GM10266 (cell line): Measurements from ENCODE around the gene MFSD2A.
"Not testable (repeated sequence)": the region's sequence is repeated elsewhere in the genome, so short reads cannot be mapped to it uniquely, and the experiment has no call there.

ENCODE experiments used
- DNase-seq: peaks from one replicate; pipeline ENCODE4 v3.0.0; 2012; ENCODE audit errors: extremely low spot score
- TF ChIP-seq, protein P1 (sequence below): IDR thresholded peaks from 2 replicates; pipeline ENCODE4 v1.5.1; 2012; ENCODE audit warnings: mild to moderate bottlenecking, low read depth; ENCODE audit not compliant: control insufficient read depth, insufficient read depth; ENCODE audit errors: missing control alignments

MFSD2A gene

DNA sequence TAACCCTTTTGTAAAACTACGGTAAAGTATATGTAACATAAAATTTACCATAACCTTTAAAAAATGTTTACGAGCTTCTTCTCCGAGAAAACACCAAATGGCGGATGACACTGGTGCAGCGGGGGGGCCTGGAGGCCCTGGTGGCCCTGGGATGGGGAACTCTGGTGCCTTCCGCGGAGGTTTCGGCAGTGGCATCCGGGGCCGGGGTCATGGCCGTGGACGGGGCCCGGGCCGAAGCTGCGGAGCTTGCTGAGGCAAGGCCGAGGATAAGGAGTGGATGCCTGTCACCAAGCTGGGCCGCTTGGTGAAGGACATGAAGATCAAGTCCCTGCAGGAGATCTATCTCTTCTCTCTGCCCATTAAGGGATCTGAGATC lies 7.5 kb downstream of the MFSD2A start:
- TF ChIP-seq, protein P1, sequence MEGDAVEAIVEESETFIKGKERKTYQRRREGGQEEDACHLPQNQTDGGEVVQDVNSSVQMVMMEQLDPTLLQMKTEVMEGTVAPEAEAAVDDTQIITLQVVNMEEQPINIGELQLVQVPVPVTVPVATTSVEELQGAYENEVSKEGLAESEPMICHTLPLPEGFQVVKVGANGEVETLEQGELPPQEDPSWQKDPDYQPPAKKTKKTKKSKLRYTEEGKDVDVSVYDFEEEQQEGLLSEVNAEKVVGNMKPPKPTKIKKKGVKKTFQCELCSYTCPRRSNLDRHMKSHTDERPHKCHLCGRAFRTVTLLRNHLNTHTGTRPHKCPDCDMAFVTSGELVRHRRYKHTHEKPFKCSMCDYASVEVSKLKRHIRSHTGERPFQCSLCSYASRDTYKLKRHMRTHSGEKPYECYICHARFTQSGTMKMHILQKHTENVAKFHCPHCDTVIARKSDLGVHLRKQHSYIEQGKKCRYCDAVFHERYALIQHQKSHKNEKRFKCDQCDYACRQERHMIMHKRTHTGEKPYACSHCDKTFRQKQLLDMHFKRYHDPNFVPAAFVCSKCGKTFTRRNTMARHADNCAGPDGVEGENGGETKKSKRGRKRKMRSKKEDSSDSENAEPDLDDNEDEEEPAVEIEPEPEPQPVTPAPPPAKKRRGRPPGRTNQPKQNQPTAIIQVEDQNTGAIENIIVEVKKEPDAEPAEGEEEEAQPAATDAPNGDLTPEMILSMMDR, result no peak
- DNase-seq, result no peak

DNA sequence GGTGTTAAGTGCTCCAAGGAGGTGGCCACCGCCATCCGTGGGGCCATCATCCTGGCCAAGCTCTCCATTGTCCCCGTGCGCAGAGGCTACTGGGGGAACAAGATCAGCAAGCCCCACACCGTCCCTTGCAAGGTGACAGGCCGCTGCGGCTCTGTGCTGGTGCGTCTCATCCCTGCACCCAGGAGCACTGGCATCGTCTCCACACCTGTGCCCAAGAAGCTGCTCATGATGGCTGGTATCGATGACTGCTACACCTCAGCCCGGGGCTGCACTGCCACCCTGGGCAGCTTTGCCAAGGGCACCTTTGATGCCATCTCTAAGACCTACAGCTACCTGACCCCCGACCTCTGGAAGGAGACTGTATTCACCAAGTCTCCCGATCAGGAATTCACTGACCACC lies 8.0 kb downstream of the MFSD2A start:
- not testable (repeated sequence) for DNase-seq

DNA sequence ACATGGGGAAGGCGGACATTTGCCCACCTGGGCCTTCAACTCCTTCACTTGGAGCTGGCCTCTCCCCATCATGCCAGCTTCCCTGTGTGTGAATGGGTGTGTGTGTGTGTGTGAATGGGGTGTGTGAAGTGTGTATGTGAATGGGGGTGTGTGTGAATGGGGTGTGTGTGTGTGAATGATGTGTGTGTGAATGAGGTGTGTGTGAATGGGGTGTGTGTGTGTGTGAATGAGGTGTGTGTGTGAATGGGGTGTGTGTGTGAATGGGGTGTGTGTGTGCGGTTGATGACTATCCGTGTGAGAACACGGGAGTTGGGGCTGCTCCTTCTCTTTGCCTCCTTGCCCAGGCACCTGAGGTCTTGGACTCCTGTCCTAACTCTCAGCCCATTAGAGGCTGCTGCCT lies 9.6 kb downstream of the MFSD2A start:
- TF ChIP-seq, protein P1, result no peak
- DNase-seq, result no peak

DNA sequence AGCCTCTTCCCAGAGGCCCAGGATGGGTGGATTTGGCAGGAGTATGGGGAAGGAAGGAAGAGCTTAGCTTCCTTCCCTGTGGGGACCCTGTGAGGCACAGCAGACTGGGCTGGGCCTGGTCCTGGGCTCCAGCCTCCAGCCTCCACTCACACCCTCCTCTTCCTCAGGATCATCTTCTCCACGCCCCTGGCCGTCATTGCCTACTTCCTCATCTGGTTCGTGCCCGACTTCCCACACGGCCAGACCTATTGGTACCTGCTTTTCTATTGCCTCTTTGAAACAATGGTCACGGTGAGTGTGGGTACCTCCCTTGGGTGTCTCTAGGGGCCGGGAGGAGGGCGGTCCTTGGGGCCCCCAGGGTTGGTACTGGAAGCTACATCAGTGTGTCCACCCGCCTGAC lies 10.1 kb downstream of the MFSD2A start:
- TF ChIP-seq, protein P1, result no peak

DNA sequence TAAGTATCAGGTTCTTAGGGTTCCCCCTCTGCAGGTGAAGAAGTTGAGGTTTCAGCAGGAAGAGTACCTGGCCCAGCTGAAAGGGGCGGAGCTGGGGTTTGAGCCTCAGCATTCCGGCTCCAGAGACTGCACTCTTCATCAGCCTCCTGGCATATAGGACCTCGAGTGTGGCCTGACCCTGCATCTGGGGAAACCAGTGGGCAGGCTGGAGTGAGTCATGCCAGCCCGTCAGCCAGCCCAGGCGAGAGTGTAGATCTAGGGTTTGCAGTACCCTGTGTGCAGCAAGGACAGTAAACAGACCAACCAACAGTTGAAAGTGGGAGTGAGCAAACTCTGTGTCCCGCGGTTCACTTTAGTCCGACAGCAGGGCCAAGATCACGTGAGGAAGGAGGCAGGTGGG lies 14.1 kb downstream of the MFSD2A start:
- no peak for DNase-seq
- TF ChIP-seq, protein P1, result no peak

More for the DNA sequence above, 10.1 kb downstream of the MFSD2A start:
- DNase-seq, result no peak

DNA sequence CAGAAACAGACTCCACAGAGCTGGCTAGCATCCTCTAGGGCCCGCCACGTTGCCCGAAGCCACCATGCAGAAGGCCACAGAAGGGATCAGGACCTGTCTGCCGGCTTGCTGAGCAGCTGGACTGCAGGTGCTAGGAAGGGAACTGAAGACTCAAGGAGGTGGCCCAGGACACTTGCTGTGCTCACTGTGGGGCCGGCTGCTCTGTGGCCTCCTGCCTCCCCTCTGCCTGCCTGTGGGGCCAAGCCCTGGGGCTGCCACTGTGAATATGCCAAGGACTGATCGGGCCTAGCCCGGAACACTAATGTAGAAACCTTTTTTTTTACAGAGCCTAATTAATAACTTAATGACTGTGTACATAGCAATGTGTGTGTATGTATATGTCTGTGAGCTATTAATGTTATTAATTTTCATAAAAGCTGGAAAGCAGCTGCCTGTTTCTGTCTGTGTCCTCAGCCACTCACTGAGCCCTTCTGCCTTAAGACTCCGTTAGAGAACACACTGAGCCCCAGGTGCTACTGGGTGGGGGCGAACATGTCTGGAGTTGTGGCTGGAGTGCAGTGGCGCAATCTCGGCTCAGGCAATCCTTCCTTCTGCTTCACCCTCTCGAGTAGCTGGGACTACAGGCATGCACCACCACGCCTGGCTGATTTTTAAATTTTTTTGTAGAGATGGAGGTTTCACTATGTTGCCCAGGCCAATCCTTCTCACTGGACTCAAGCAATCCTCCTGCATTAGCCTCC lies 14.8 kb downstream of the MFSD2A start:
- no peak for DNase-seq
- TF ChIP-seq, protein P1, result no peak

DNA sequence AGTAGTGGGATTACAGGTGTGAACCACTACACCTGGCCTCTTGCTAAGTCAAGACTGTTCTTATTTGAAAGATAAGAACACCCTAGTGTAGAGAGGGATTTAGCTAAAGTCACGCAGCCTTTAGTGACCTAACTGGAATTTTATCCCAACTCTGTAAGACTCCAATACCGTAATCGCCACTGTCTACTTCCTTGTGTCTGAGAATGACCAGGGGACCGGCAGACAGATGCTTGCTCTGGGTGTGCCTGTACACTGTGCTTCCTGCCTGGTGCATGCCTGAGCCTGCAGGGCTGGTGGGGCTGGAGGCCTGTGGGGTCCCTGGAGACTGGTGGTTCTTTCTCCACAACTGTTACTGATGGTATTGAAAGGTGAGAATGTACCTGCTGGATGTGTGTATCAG lies 15.3 kb downstream of the MFSD2A start:
- DNase-seq, result no peak
- TF ChIP-seq, protein P1, result no peak

DNA sequence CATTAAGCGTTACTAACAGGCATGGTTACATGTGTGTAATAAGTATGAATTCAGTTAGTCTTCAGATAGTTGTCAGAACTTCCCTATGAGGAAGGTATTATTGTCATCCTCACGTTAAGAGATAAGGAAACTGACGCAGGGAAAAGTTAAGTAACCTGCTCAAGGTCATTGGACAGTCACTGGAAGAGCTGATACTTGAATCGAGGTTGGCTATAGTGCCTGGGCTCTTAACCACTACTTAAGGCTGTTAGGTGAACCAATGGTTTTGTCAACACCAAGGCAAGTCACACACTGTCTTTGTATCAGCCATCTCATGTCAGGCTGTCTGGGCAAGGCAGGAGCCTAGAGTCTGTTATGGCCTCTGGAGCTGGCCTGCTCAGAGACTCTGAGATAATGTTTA lies 16.2 kb downstream of the MFSD2A start:
- no peak for DNase-seq
- TF ChIP-seq, protein P1, result no peak
